GM23338 (cell line): ENCODE measurements around the gene AFF1. TPM values are rescaled to one million over a fixed set of nuclear protein-coding genes. Genes with fewer than 3 reads are reported as not detected.

Experiments
- ATAC-seq: fragments of 200-7000 bp; cut with Tn5 transposase; 3 replicates; pipeline ENCODE4 v1.9.1; 2020
- DNase-seq: peaks from one replicate; pipeline ENCODE4 v3.0.0-alpha.2; 2015; ENCODE audit warnings: low spot score
- H2AFZ ChIP-seq: fragments of 200-600 bp; sonication (generic); 2 replicates; pipeline ENCODE4 v1.8.0; 2016; ENCODE audit warnings: antibody characterized with exemption, mild to moderate bottlenecking, moderate library complexity
- H3F3A ChIP-seq: fragments of 200-600 bp; sonication (generic); replicated peaks from 2 replicates; pipeline ENCODE4 v1.8.0; 2017; ENCODE audit warnings: antibody characterized with exemption, mixed run types, low read depth
- H3K27ac ChIP-seq: fragments of 200-600 bp; sonication (generic); 2 replicates; pipeline ENCODE4 v1.6.1; 2016; ENCODE audit warnings: low read depth
- H3K27me3 ChIP-seq: fragments of 200-600 bp; sonication (generic); 2 replicates; pipeline ENCODE4 v1.8.0; 2016; ENCODE audit warnings: mild to moderate bottlenecking, mixed run types, moderate library complexity; ENCODE audit not compliant: insufficient read depth
- H3K36me3 ChIP-seq: fragments of 200-600 bp; sonication (generic); 2 replicates; pipeline ENCODE4 v1.8.0; 2016; ENCODE audit warnings: mild to moderate bottlenecking; ENCODE audit not compliant: insufficient read depth
- H3K4me1 ChIP-seq: fragments of 200-600 bp; sonication (generic); 2 replicates; pipeline ENCODE4 v1.8.0; 2016; ENCODE audit warnings: mild to moderate bottlenecking, moderate library complexity; ENCODE audit not compliant: insufficient read depth
- H3K4me2 ChIP-seq: fragments of 200-600 bp; sonication (generic); 2 replicates; pipeline ENCODE4 v1.7.1; 2017; ENCODE audit warnings: mixed run types
- H3K4me3 ChIP-seq: fragments of 200-600 bp; sonication (generic); 2 replicates; pipeline ENCODE4 v1.6.1; 2016; ENCODE audit warnings: mixed run types
- H3K79me2 ChIP-seq: fragments of 200-600 bp; sonication (generic); replicated peaks from 2 replicates; pipeline ENCODE4 v1.8.0; 2017; ENCODE audit warnings: mild to moderate bottlenecking; ENCODE audit not compliant: insufficient read depth
- H3K9me2 ChIP-seq: fragments of 200-600 bp; sonication (generic); 2 replicates; pipeline ENCODE4 v1.8.0; 2017; ENCODE audit not compliant: insufficient read depth
- H4K20me1 ChIP-seq: fragments of 200-600 bp; sonication (generic); replicated peaks from 2 replicates; pipeline ENCODE4 v1.8.0; 2017; ENCODE audit warnings: mild to moderate bottlenecking; ENCODE audit not compliant: insufficient read depth
- H3K27ac Mint-ChIP-seq: 2 replicates; pipeline ENCODE4 v1.8.0; 2020; ENCODE audit warnings: inconsistent platforms, mild to moderate bottlenecking, moderate library complexity, mixed read lengths
- H3K27me3 Mint-ChIP-seq: 3 replicates; pipeline ENCODE4 v1.8.0; 2022; ENCODE audit warnings: low read depth, mild to moderate bottlenecking, moderate library complexity, mixed read lengths, inconsistent platforms; ENCODE audit not compliant: insufficient read depth, poor library complexity
- H3K36me3 Mint-ChIP-seq: 3 replicates; pipeline ENCODE4 v1.8.0; 2021; ENCODE audit warnings: low read depth, mild to moderate bottlenecking, inconsistent platforms, moderate library complexity, mixed read lengths
- H3K4me1 Mint-ChIP-seq: 3 replicates; pipeline ENCODE4 v1.8.0; 2020; ENCODE audit warnings: mild to moderate bottlenecking, inconsistent platforms, mixed read lengths
- H3K4me3 Mint-ChIP-seq: 3 replicates; pipeline ENCODE4 v1.8.0; 2021; ENCODE audit warnings: moderate library complexity, mild to moderate bottlenecking, inconsistent platforms, mixed read lengths
- H3K9me3 Mint-ChIP-seq: 3 replicates; pipeline ENCODE4 v1.8.0; 2020; ENCODE audit warnings: moderate library complexity, mild to moderate bottlenecking, inconsistent platforms, mixed read lengths
- POLR2AphosphoS5 ChIP-seq: IDR thresholded peaks from 2 replicates; pipeline ENCODE4 v1.6.1; 2016; ENCODE audit warnings: antibody characterized with exemption, low read depth
- REST ChIP-seq: IDR thresholded peaks from one replicate; pipeline ENCODE4 v1.6.1; 2018; ENCODE audit warnings: antibody characterized with exemption; ENCODE audit not compliant: unreplicated experiment
- ZNF114 ChIP-seq: fragments of 250-450 bp; sonication (Bioruptor Pico); IDR thresholded peaks from 2 replicates; pipeline ENCODE4 v1.5.0; 2020; ENCODE audit warnings: mild to moderate bottlenecking, moderate library complexity
- ZNF331 ChIP-seq: fragments of 250-450 bp; sonication (Bioruptor Pico); IDR thresholded peaks from 2 replicates; pipeline ENCODE4 v1.5.0; 2020; ENCODE audit warnings: low read depth, mild to moderate bottlenecking, moderate library complexity
- polyA plus RNA-seq: library from polyadenylated mRNA; unstranded; fragments of >200 nt; fragmentation: Nextera tagmentation; extraction: Ambion mirVana; gene quantifications from 2 replicates; pipeline ENCODE4 v1.2.1, GENCODE V29; 2016
- total RNA-seq: library from RNA; depleted of rRNA; stranded (reverse); fragments of >200 nt; shearing (Covaris generic); gene quantifications from 2 replicates; pipeline ENCODE4 v1.2.3, GENCODE V29; 2014
- TF ChIP-seq, protein P1 (sequence below): IDR thresholded peaks from 2 replicates; pipeline ENCODE4 v1.6.1; 2016; ENCODE audit warnings: antibody characterized with exemption

Gene AFF1
- total and polyA plus RNA-seq, 2 experiments from 2014 or later: 42.6 to 67.2 TPM

- H3K27ac ChIP-seq: peak overlapping the region; percentile 67; the same call in 1 of the 2 replicates
- peak overlapping the region; percentile 75 for H3K27ac Mint-ChIP-seq
- H3K36me3 Mint-ChIP-seq: peaks cover 3% of the 10 kb centered on the region; the same call in 1 of the 3 replicates
- H3K4me3 ChIP-seq: no peak overlapping the region
- peaks cover 77% of the 10 kb centered on the region for H3K4me1 ChIP-seq
- no peak overlapping the region for H3K4me3 Mint-ChIP-seq
- H2AFZ ChIP-seq: no peak overlapping the region
- H3K79me2 ChIP-seq: peaks cover 100% of the 10 kb centered on the region
- no peaks in the 10 kb centered on the region for H3K9me3 Mint-ChIP-seq
- H3F3A ChIP-seq: peaks cover 3% of the 10 kb centered on the region; the same call in 1 of the 2 replicates
- H3K36me3 ChIP-seq: no peaks in the 10 kb centered on the region
- no peak for ATAC-seq
- H3K9me2 ChIP-seq: no peaks in the 10 kb centered on the region
- TF ChIP-seq REST (no peak), POLR2AphosphoS5 (no peak), ZNF114 (CRISPR knock-in tag) (no peak)
- no peaks in the 10 kb centered on the region for H3K27me3 ChIP-seq
- peaks cover 6% of the 10 kb centered on the region for H3K27me3 Mint-ChIP-seq
- peaks cover 42% of the 10 kb centered on the region for H3K4me1 Mint-ChIP-seq
- no peak for DNase-seq
- H4K20me1 ChIP-seq: 0 out of 2 replicates have a peak, but pooled peaks cover 5% of the 10 kb centered on the region
- no peak overlapping the region for H3K4me2 ChIP-seq
Measured at GRCh38 chr4:86970447-86971354, 35.9 kb downstream of the AFF1 start.

DNA sequence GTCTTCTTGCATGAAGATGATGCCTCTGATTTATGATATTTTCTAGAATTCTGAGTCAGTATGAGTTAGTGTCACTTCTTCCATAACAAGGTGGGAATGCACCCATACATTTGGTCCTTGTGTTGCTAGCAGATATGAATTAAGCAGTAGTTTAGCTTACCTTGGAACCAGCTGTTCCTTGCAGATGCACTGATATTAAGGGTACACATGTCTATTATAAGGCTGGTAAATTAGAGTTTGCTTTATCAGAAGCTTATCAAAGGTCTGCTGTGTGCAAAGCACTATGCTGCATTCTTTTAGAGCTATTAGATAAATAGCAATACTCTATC, 36.5 kb downstream of the AFF1 start:
- Histone ChIP-seq H3K36me3 (no peaks in the 10 kb centered on the region), H3K27me3 (no peaks in the 10 kb centered on the region), H3F3A (peaks cover 3% of the 10 kb centered on the region; the same call in 1 of the 2 replicates), H3K4me2 (no peak overlapping the region), H3K4me3 (no peak overlapping the region), H3K79me2 (peaks cover 100% of the 10 kb centered on the region), H3K4me1 (peaks cover 76% of the 10 kb centered on the region), H4K20me1 (0 out of 2 replicates have a peak, but pooled peaks cover 5% of the 10 kb centered on the region), H3K27ac (0 out of 2 replicates have a peak overlapping the region, but pooled peaks have one; percentile 41), H3K9me2 (no peaks in the 10 kb centered on the region), H2AFZ (no peak overlapping the region)
- DNase-seq (no peak), ATAC-seq (no peak)
- H3K4me3 Mint-ChIP-seq: no peak overlapping the region
- TF ChIP-seq, protein P1, sequence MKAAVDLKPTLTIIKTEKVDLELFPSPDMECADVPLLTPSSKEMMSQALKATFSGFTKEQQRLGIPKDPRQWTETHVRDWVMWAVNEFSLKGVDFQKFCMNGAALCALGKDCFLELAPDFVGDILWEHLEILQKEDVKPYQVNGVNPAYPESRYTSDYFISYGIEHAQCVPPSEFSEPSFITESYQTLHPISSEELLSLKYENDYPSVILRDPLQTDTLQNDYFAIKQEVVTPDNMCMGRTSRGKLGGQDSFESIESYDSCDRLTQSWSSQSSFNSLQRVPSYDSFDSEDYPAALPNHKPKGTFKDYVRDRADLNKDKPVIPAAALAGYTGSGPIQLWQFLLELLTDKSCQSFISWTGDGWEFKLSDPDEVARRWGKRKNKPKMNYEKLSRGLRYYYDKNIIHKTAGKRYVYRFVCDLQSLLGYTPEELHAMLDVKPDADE: no peak
- no peak for TF ChIP-seq ZNF331 (CRISPR knock-in tag)
- H3K9me3 Mint-ChIP-seq: no peaks in the 10 kb centered on the region
- H3K4me1 Mint-ChIP-seq: peaks cover 49% of the 10 kb centered on the region
- H3K27me3 Mint-ChIP-seq: peaks cover 6% of the 10 kb centered on the region
- peaks cover 3% of the 10 kb centered on the region; the same call in 2 of the 3 replicates for H3K36me3 Mint-ChIP-seq
- H3K27ac Mint-ChIP-seq: no peak overlapping the region
